H1 (cell line): Measurements from ENCODE around the gene VMP1. TPM values are rescaled to one million over a fixed set of nuclear protein-coding genes. Genes with fewer than 3 reads are reported as not detected.

Experiments
- CTCF ChIA-PET: fragments of 300-600 bp; sonication (Branson Sonifier 250); formaldehyde crosslinking; loops from one replicate; lab custom pipeline; 2021; ENCODE audit not compliant: partially characterized antibody; lab: Charles Lee
- POLR2A ChIA-PET: fragments of 300-600 bp; sonication (Branson Sonifier 250); formaldehyde crosslinking; loops from one replicate; lab custom pipeline; 2021; ENCODE audit warnings: inconsistent platforms; ENCODE audit not compliant: partially characterized antibody; lab: Charles Lee
- DNase-seq, 2 experiments: peaks; one replicate each; pipeline versions ENCODE4 v3.0.0 to v3.0.0-alpha.2; 2010 to 2022; ENCODE audit warnings: low spot score in 2 of 2, low read depth in 1 of 2, mixed read lengths in 1 of 2
- FAIRE-seq: peaks from 2 replicates; lab custom pipeline; 2011; peaks lifted over from hg19 to GRCh38; lab: Jason Lieb, UNC
- H2AFZ ChIP-seq: 2 replicates; pipeline ENCODE4 v1.8.1; 2012; ENCODE audit warnings: low read length, inconsistent platforms
- H2AK5ac ChIP-seq: 2 replicates; pipeline ENCODE4 v1.6.1; 2013; ENCODE audit warnings: low read depth, low read length
- H2BK120ac ChIP-seq: replicated peaks from 2 replicates; pipeline ENCODE3; 2013; ENCODE audit warnings: low read depth, low read length, inconsistent platforms
- H2BK12ac ChIP-seq: 2 replicates; pipeline ENCODE4 v1.6.1; 2013; ENCODE audit warnings: low read depth, low read length
- H2BK15ac ChIP-seq: 2 replicates; pipeline ENCODE4 v1.6.1; 2013; ENCODE audit warnings: low read length
- H2BK20ac ChIP-seq: 2 replicates; pipeline ENCODE4 v1.6.1; 2013; ENCODE audit warnings: low read length
- H2BK5ac ChIP-seq: 2 replicates; pipeline ENCODE4 v1.6.1; 2013; ENCODE audit warnings: low read depth, low read length
- H3K14ac ChIP-seq: 2 replicates; pipeline ENCODE4 v1.6.1; 2013; ENCODE audit warnings: inconsistent platforms; ENCODE audit not compliant: insufficient read length
- H3K18ac ChIP-seq: 2 replicates; pipeline ENCODE4 v1.6.1; 2013; ENCODE audit warnings: low read length; ENCODE audit errors: extremely low read depth
- H3K23ac ChIP-seq: 2 replicates; pipeline ENCODE4 v1.6.1; 2013; ENCODE audit warnings: inconsistent platforms; ENCODE audit not compliant: insufficient read length
- H3K23me2 ChIP-seq: 2 replicates; pipeline ENCODE4 v1.6.1; 2013; ENCODE audit warnings: low read depth, low read length
- H3K27ac ChIP-seq: 2 replicates; pipeline ENCODE4 v1.6.1; 2011; ENCODE audit warnings: low read depth, low read length, inconsistent platforms
- H3K27me3 ChIP-seq, 4 experiments: replicated peaks in 1 of 4; 1 replicate in 1 of 4; 2 replicates in 3 of 4; pipeline versions ENCODE4 v1.6.1 to v1.8.1; 2011 to 2013; ENCODE audit warnings: low read length in 3 of 4, mild to moderate bottlenecking in 3 of 4, inconsistent platforms in 2 of 4, mixed read lengths in 2 of 4, moderate library complexity in 1 of 4; ENCODE audit not compliant: control insufficient read depth in 3 of 4, insufficient read depth in 3 of 4; ENCODE audit errors: extremely low read depth in 1 of 4
- H3K36me3 ChIP-seq, 4 experiments: 2 replicates each; pipeline versions ENCODE4 v1.6.1 to v1.8.1; 2011 to 2013; ENCODE audit warnings: mild to moderate bottlenecking in 4 of 4, low read length in 3 of 4, moderate library complexity in 2 of 4, control low read depth in 1 of 4, inconsistent platforms in 1 of 4; ENCODE audit not compliant: insufficient read depth in 4 of 4, control insufficient read depth in 2 of 4
- H3K4ac ChIP-seq: replicated peaks from 2 replicates; pipeline ENCODE3; 2013; ENCODE audit warnings: low read length, low read depth, mixed read lengths, inconsistent platforms; ENCODE audit not compliant: insufficient read length
- H3K4me1 ChIP-seq, 4 experiments: replicated peaks in 1 of 4; 1 replicate in 1 of 4; 2 replicates in 3 of 4; pipeline versions ENCODE4 v1.6.1 to v1.8.1; 2011 to 2013; ENCODE audit warnings: low read length in 3 of 4, inconsistent platforms in 2 of 4, mixed read lengths in 1 of 4; ENCODE audit not compliant: insufficient read depth in 4 of 4, control insufficient read depth in 3 of 4
- H3K4me2 ChIP-seq, 2 experiments: 2 replicates each; pipeline versions ENCODE4 v1.6.1 to v1.8.1; 2011 to 2013; ENCODE audit warnings: low read depth in 2 of 2, low read length in 2 of 2, control low read depth in 1 of 2, inconsistent platforms in 1 of 2, mild to moderate bottlenecking in 1 of 2; ENCODE audit not compliant: insufficient read depth in 1 of 2
- H3K4me3 ChIP-seq, 4 experiments: fragments of 200-600, 300-600 bp in 1 of 4; sonication (generic), shearing (Covaris generic), sonication (Bioruptor Twin) in 1 of 4; 2 replicates each; pipeline versions ENCODE4 v1.5.1 to v1.8.1; 2011 to 2016; ENCODE audit warnings: low read length in 4 of 4, low read depth in 3 of 4, control low read depth in 2 of 4, inconsistent platforms in 2 of 4, mild to moderate bottlenecking in 2 of 4, mixed read lengths in 1 of 4, moderate library complexity in 1 of 4; ENCODE audit not compliant: insufficient read depth in 2 of 4; ENCODE audit errors: extremely low read depth in 1 of 4
- H3K56ac ChIP-seq: replicated peaks from 2 replicates; pipeline ENCODE3; 2013; ENCODE audit warnings: low read depth, mild to moderate bottlenecking, mixed read lengths, low read length, inconsistent platforms; ENCODE audit not compliant: insufficient read length
- H3K79me1 ChIP-seq: 2 replicates; pipeline ENCODE4 v1.6.1; 2013; ENCODE audit warnings: low read depth, low read length, control low read depth
- H3K79me2 ChIP-seq, 2 experiments: 2 replicates each; pipeline versions ENCODE4 v1.6.1 to v1.8.1; 2012 to 2013; ENCODE audit warnings: low read length in 2 of 2, mild to moderate bottlenecking in 2 of 2, inconsistent platforms in 1 of 2; ENCODE audit not compliant: insufficient read depth in 2 of 2, control insufficient read depth in 1 of 2
- H3K9ac ChIP-seq, 4 experiments: replicated peaks in 1 of 4; 1 replicate in 1 of 4; 2 replicates in 3 of 4; pipeline versions ENCODE4 v1.6.1 to v1.8.1; 2011 to 2013; ENCODE audit warnings: low read depth in 3 of 4, low read length in 3 of 4, control low read depth in 2 of 4, mild to moderate bottlenecking in 2 of 4, moderate library complexity in 2 of 4, inconsistent platforms in 1 of 4; ENCODE audit errors: extremely low read depth in 1 of 4
- H3K9me3 ChIP-seq, 2 experiments: 2 replicates each; pipeline versions ENCODE4 v1.6.1 to v1.8.1; 2012 to 2013; ENCODE audit warnings: mild to moderate bottlenecking in 2 of 2, moderate library complexity in 2 of 2, control low read depth in 1 of 2, inconsistent platforms in 1 of 2, low read depth in 1 of 2, low read length in 1 of 2, mixed read lengths in 1 of 2; ENCODE audit not compliant: insufficient read depth in 2 of 2
- H4K20me1 ChIP-seq, 2 experiments: replicated peaks in 1 of 2; 2 replicates each; pipeline versions ENCODE3 to v1.8.1; 2011 to 2013; ENCODE audit warnings: inconsistent platforms in 2 of 2, low read length in 2 of 2, mild to moderate bottlenecking in 1 of 2; ENCODE audit not compliant: insufficient read depth in 2 of 2, control insufficient read depth in 1 of 2
- H4K5ac ChIP-seq: 2 replicates; pipeline ENCODE4 v1.6.1; 2013; ENCODE audit warnings: low read length, low read depth, mixed read lengths, inconsistent platforms; ENCODE audit not compliant: insufficient read length
- H4K8ac ChIP-seq: 2 replicates; pipeline ENCODE4 v1.8.0; 2013; ENCODE audit warnings: mild to moderate bottlenecking, moderate library complexity, low read length, inconsistent platforms; ENCODE audit not compliant: insufficient read depth; ENCODE audit errors: extremely low read depth
- H4K91ac ChIP-seq: replicated peaks from 2 replicates; pipeline ENCODE3; 2013; ENCODE audit warnings: low read length, mixed read lengths, inconsistent platforms; ENCODE audit not compliant: insufficient read length
- RFX5 ChIP-seq: IDR thresholded peaks from 2 replicates; pipeline ENCODE4 v1.6.1; 2011; ENCODE audit warnings: low read depth, low read length, improper control_type of control experiment, borderline replicate concordance
- RNF2 ChIP-seq: fragments of 200-900, 300-1000 bp; sonication (generic); IDR thresholded peaks from 2 replicates; pipeline ENCODE4 v1.7.1; 2016; ENCODE audit warnings: borderline replicate concordance, low read depth, mild to moderate bottlenecking, antibody characterized with exemption, low read length; ENCODE audit not compliant: poor library complexity, severe bottlenecking; ENCODE audit errors: missing control alignments
- WGBS, 2 experiments: shearing (Covaris generic) in 1 of 2; methylation state at CpG; one replicate each; pipeline versions ENCODE4 v1.1.6 to v1.1.7; 2013 to 2015; ENCODE audit warnings: low lambda C conversion rate in 2 of 2, mixed read lengths in 2 of 2, inconsistent platforms in 1 of 2, low coverage in 1 of 2, missing lambda C conversion rate in 1 of 2; ENCODE audit not compliant: insufficient replicate concordance in 2 of 2, insufficient coverage in 1 of 2, insufficient read length in 1 of 2; ENCODE audit errors: extremely low coverage in 1 of 2, missing lambda C conversion rate in 1 of 2; 5-methylcytosine and 5-hydroxymethylcytosine counted together
- polyA plus RNA-seq, 7 experiments: library from polyadenylated mRNA; depleted of rRNA in 3 of 7; stranded (reverse) in 5 of 7; unstranded in 2 of 7; fragments of >200 nt in 5 of 7; fragments of 200-250 nt in 2 of 7; gene quantifications; 1 replicate in 5 of 7; 2 replicates in 1 of 7; 4 replicates in 1 of 7; pipeline versions ENCODE4 v1.2.1 to v1.2.3, GENCODE V29; 2011 to 2013; ENCODE audit warnings: missing spikeins in 2 of 7, mixed read lengths in 2 of 7
- total RNA-seq: library from RNA; stranded (reverse); fragmentation: NEBNext Ultra II Directional; extraction: Animal tissue kit (Norgen Biotek cat#: 25700); gene quantifications from 2 replicates; pipeline ENCODE4 v1.2.1, GENCODE V29; 2021

The VMP1 gene
- total and polyA plus RNA-seq, 2 of the 8 experiments (the other 6 are each of a cell fraction or from before 2014, with no cell fraction given), result 45.0 to 92.7 TPM

GRCh38 chr17:59669411-59669810, 38.0 kb upstream of the VMP1 start:
- Histone ChIP-seq H3K9me3 (no peaks in the 10 kb centered on the region), H4K91ac (no peak overlapping the region), H2BK12ac (no peak overlapping the region), H2BK15ac (no peak overlapping the region), H4K20me1 (peaks cover 0 to 2% of the 10 kb centered on the region in 2 experiments), H4K5ac (no peak overlapping the region), H3K18ac (no peak overlapping the region), H3K9ac (no peak overlapping the region), H3K27ac (no peak overlapping the region), H3K56ac (no peak overlapping the region), H3K23me2 (no peaks in the 10 kb centered on the region), H3K4me3 (no peak overlapping the region), H3K36me3 (peaks cover 16 to 89% (median 50%) of the 10 kb centered on the region in 4 experiments), H4K8ac (no peak overlapping the region), H2BK5ac (no peak overlapping the region), H2AFZ (no peak overlapping the region), H3K27me3 (no peaks in the 10 kb centered on the region), H3K23ac (no peak overlapping the region), H3K79me1 (no peaks in the 10 kb centered on the region), H3K79me2 (no peaks in the 10 kb centered on the region), H2AK5ac (no peak overlapping the region), H3K4me1 (no peaks in the 10 kb centered on the region), H3K14ac (no peak overlapping the region), H3K4me2 (no peak overlapping the region), H3K4ac (no peak overlapping the region)
- 86% methylated on average over 1 of the region's 1 CpG; no CpG with 5 or more reads in 1 of the 2 experiments for WGBS, 2 experiments
- ChIA-PET CTCF (no interaction called here), POLR2A (interaction anchor here (0.5 to 1.7 kb wide), 4 partner anchors 27 to 1048 kb away, joined by 3 to 4 read pairs (median 3); no protein-coding TSS in a partner anchor)
- DNase-seq, result no peak
- no peak for TF ChIP-seq RFX5
- TF ChIP-seq RNF2, result no peak
- TF ChIP-seq, all 59 proteins: peak for 0
- Histone ChIP-seq H2BK20ac (no peak overlapping the region), H2BK120ac (no peak overlapping the region)
- no peak for FAIRE-seq
